Transverse colon (tissue), 4 donors: ENCODE measurements around the gene ENG. TPM values are rescaled to one million over a fixed set of nuclear protein-coding genes. Genes with fewer than 3 reads are reported as not detected.

Source experiments
- DNase-seq: peaks from one replicate; pipeline ENCODE4 v3.0.0-alpha.2; 2019
- H3K27ac ChIP-seq, 4 donors: fragments of 200-600 bp; sonication (generic); 2 replicates each; pipeline ENCODE4 v1.5.1; 2016 to 2018; ENCODE audit warnings: inconsistent platforms in 4 of 4
- H3K27me3 ChIP-seq: fragments of 200-600 bp; sonication (generic); 2 replicates; pipeline ENCODE4 v1.5.1; 2017; ENCODE audit warnings: inconsistent platforms
- H3K36me3 ChIP-seq, 4 donors: fragments of 200-600 bp; sonication (generic); 2 replicates each; pipeline ENCODE4 v1.5.1; 2017 to 2019; ENCODE audit warnings: inconsistent platforms in 4 of 4
- H3K4me1 ChIP-seq, 4 donors: fragments of 200-600 bp; sonication (generic); 2 replicates each; pipeline ENCODE4 v1.5.1; 2017 to 2020; ENCODE audit warnings: inconsistent platforms in 4 of 4
- H3K4me3 ChIP-seq, 4 donors: fragments of 200-600 bp; sonication (generic); 1 replicate in 1 of 4; 2 replicates in 3 of 4; pipeline versions ENCODE4 v1.5.1 to v1.6.1; 2017 to 2019; ENCODE audit warnings: inconsistent platforms in 4 of 4
- H3K9me3 ChIP-seq, 2 donors: fragments of 200-600 bp; sonication (generic); 2 replicates each; pipeline ENCODE4 v1.5.1; 2017 to 2019; ENCODE audit warnings: inconsistent platforms in 2 of 2
- CTCF ChIP-seq, 5 experiments: fragments of 200-600 bp in 3 of 5; fragments of 450-650 bp in 2 of 5; sonication (generic) in 3 of 5; IDR thresholded peaks; 1 replicate in 2 of 5; 2 replicates in 3 of 5; pipeline ENCODE4 v1.5.1; 2016 to 2017; ENCODE audit warnings: antibody characterized with exemption in 5 of 5, inconsistent platforms in 3 of 5, mild to moderate bottlenecking in 2 of 5, moderate library complexity in 1 of 5
- EP300 ChIP-seq: sonication (generic); formaldehyde crosslinking; IDR thresholded peaks from one replicate; pipeline ENCODE4 v1.6.1; 2017; ENCODE audit warnings: antibody characterized with exemption, low read depth
- POLR2A ChIP-seq: fragments of 450-650 bp; IDR thresholded peaks from one replicate; pipeline ENCODE4 v1.6.1; 2016; ENCODE audit warnings: antibody characterized with exemption, mild to moderate bottlenecking, moderate library complexity
- POLR2AphosphoS5 ChIP-seq, 3 donors: sonication (generic); formaldehyde crosslinking; IDR thresholded peaks; one replicate each; pipeline ENCODE4 v1.6.1; 2016; ENCODE audit warnings: antibody characterized with exemption in 3 of 3
- WGBS, 2 donors: methylation state at CpG; one replicate each; pipeline ENCODE4 v1.1.5; 2018; ENCODE audit warnings: low coverage in 1 of 2; 5-methylcytosine and 5-hydroxymethylcytosine counted together
- in situ Hi-C, 4 donors: fragments of 200-750 bp; cut with MboI; loops; one replicate each; pipeline versions ENCODE4 v1.15.0 to v1.15.1; 2017; ENCODE audit warnings: low sequenced_read_pairs in 3 of 4, low pct_ligation_motif_present in 1 of 4, low pct_unique_long_range_greater_than_20kb in 1 of 4
- intact Hi-C: fragments of 100-400 bp; cut with DNase I; formaldehyde crosslinking; loops from one replicate; pipeline ENCODE4 v1.15.1; 2023; ENCODE audit warnings: low total_unique reads
- total RNA-seq, 4 donors: library from RNA; depleted of rRNA; stranded (reverse); fragments of >200 nt; gene quantifications; one replicate each; pipeline ENCODE4 v1.1.0, GENCODE V29; 2016

ENG gene
- total RNA-seq, 4 donors from 2014 or later, result 10.6 to 23.9 (median 17.0) TPM

- WGBS, 2 donors, result 83% methylated on average over 17 of the region's 17 CpGs; no CpG with 5 or more reads in 1 of the 2 donors
- no peak overlapping the region for H3K27ac ChIP-seq
- DNase-seq, result no peak
- intact Hi-C loops, result no loop called here
- TF ChIP-seq EP300, result no peak
- TF ChIP-seq POLR2A, result no peak
- no peak for TF ChIP-seq POLR2AphosphoS5 (IDR thresholded peaks at IDR 0.05)
- TF ChIP-seq CTCF (IDR thresholded peaks at IDR 0.05), result no peak
- no peaks in the 10 kb centered on the region for H3K4me1 ChIP-seq
- H3K27me3 ChIP-seq, result no peaks in the 10 kb centered on the region
- no peaks in the 10 kb centered on the region for H3K9me3 ChIP-seq
- peaks cover 0 to 13% (median 4%) of the 10 kb centered on the region in 4 donors for H3K36me3 ChIP-seq
- in situ Hi-C loops, result no loop called here
- H3K4me3 ChIP-seq, result no peak overlapping the region
Observed at GRCh38 chr9:127817881-127818434, 36.5 kb downstream of the ENG start.

- TF ChIP-seq POLR2A, result no peak
- no peak for TF ChIP-seq EP300
- no peak for TF ChIP-seq CTCF (IDR thresholded peaks at IDR 0.05)
- no peak for TF ChIP-seq POLR2AphosphoS5 (IDR thresholded peaks at IDR 0.05)
- no peaks in the 10 kb centered on the region for H3K27me3 ChIP-seq
- H3K4me1 ChIP-seq, result no peaks in the 10 kb centered on the region
- H3K9me3 ChIP-seq, result no peaks in the 10 kb centered on the region
- DNase-seq, result no peak
- no peak overlapping the region for H3K27ac ChIP-seq
- in situ Hi-C loops (no loop called here), intact Hi-C loops (no loop called here)
- H3K4me3 ChIP-seq, result no peak overlapping the region
- H3K36me3 ChIP-seq, result peaks cover 0 to 15% (median 4%) of the 10 kb centered on the region in 4 donors
- 92% methylated on average over 8 of the region's 8 CpGs; no CpG with 5 or more reads in 1 of the 2 donors for WGBS, 2 donors
Observed at GRCh38 chr9:127816728-127817127, 37.7 kb downstream of the ENG start.

- Histone ChIP-seq H3K27me3 (no peaks in the 10 kb centered on the region), H3K27ac (no peak overlapping the region), H3K4me3 (no peak overlapping the region), H3K36me3 (peaks cover 0 to 17% (median 4%) of the 10 kb centered on the region in 4 donors), H3K9me3 (no peaks in the 10 kb centered on the region), H3K4me1 (no peaks in the 10 kb centered on the region)
- DNase-seq, result no peak
- in situ Hi-C loops (no loop called here), intact Hi-C loops (no loop called here)
- no peak for TF ChIP-seq CTCF (IDR thresholded peaks at IDR 0.05)
- TF ChIP-seq POLR2A, result no peak
- TF ChIP-seq POLR2AphosphoS5 (IDR thresholded peaks at IDR 0.05), result no peak
- TF ChIP-seq EP300, result no peak
- 65% methylated on average over 3 of the region's 3 CpGs; no CpG with 5 or more reads in 1 of the 2 donors for WGBS, 2 donors
Observed at GRCh38 chr9:127816362-127816725, 38.1 kb downstream of the ENG start.

- DNase-seq, result no peak
- Histone ChIP-seq H3K36me3 (peaks cover 0 to 20% (median 4%) of the 10 kb centered on the region in 4 donors), H3K4me1 (no peaks in the 10 kb centered on the region), H3K9me3 (no peaks in the 10 kb centered on the region), H3K4me3 (no peak overlapping the region), H3K27me3 (no peaks in the 10 kb centered on the region), H3K27ac (no peak overlapping the region)
- intact Hi-C loops (no loop called here), in situ Hi-C loops (no loop called here)
- WGBS, 2 donors, result 93% methylated on average over 32 of the region's 33 CpGs; no CpG with 5 or more reads in 1 of the 2 donors
- TF ChIP-seq EP300, result no peak
Observed at GRCh38 chr9:127815512-127816361, 38.7 kb downstream of the ENG start.
